ENCODE results near the gene YBEY.

The YBEY gene

GRCh38 chr21:46346296-46347202 lies 60.4 kb downstream of the YBEY start:
- FAIRE-seq (no peak), DNase-seq (ENCODE audit: insufficient read length, low spot score) (no peak)
- no peak for TF ChIP-seq CTCF (IDR thresholded peaks at IDR 0.05; ENCODE audit: insufficient read depth, missing control alignments)

- FAIRE-seq (no peak), DNase-seq (ENCODE audit: insufficient read length, low spot score) (no peak)
- no peak for TF ChIP-seq CTCF (IDR thresholded peaks at IDR 0.05; ENCODE audit: insufficient read depth, missing control alignments)
Observed at GRCh38 chr21:46347203-46347550, 61.0 kb downstream of the YBEY start.
